Transverse colon (tissue), 4 donors: Measurements from ENCODE around the gene CHID1.

ENCODE experiments used
- EP300 ChIP-seq: sonication (generic); formaldehyde crosslinking; IDR thresholded peaks from one replicate; pipeline ENCODE4 v1.6.1; 2017; ENCODE audit warnings: antibody characterized with exemption, low read depth
- POLR2A ChIP-seq: fragments of 450-650 bp; IDR thresholded peaks from one replicate; pipeline ENCODE4 v1.6.1; 2016; ENCODE audit warnings: antibody characterized with exemption, mild to moderate bottlenecking, moderate library complexity
- POLR2AphosphoS5 ChIP-seq, 3 donors: sonication (generic); formaldehyde crosslinking; IDR thresholded peaks; one replicate each; pipeline ENCODE4 v1.6.1; 2016; ENCODE audit warnings: antibody characterized with exemption in 3 of 3
- TF ChIP-seq, protein P1 (sequence below), 5 experiments: fragments of 200-600 bp in 3 of 5; fragments of 450-650 bp in 2 of 5; sonication (generic) in 3 of 5; IDR thresholded peaks; 1 replicate in 2 of 5; 2 replicates in 3 of 5; pipeline ENCODE4 v1.5.1; 2016 to 2017; ENCODE audit warnings: antibody characterized with exemption in 5 of 5, inconsistent platforms in 3 of 5, mild to moderate bottlenecking in 2 of 5, moderate library complexity in 1 of 5

DNA sequence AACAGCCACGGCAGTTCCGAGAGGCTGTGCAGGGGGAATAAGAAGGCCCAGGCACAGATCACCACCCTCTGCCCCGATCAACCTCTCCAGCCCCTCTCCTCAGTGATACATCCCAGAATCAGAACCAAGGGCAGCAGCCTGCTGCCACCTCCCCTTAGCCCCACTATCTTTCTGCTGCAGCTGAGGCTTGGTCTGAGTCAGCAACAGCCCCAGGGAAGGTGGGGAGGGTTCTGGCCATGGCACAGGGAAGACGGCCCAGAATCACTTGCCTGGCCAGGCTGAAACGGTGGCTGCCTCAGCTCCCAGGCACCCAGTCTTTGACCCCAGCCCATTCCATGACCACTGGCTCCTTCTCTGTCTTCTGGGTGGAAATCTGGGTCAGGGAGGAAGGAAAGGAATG, 2.3 kb downstream of the CHID1 start:
- TF ChIP-seq POLR2A (no peak), EP300 (no peak), POLR2AphosphoS5 (IDR thresholded peaks at IDR 0.05) (no peak)
- TF ChIP-seq, protein P1, sequence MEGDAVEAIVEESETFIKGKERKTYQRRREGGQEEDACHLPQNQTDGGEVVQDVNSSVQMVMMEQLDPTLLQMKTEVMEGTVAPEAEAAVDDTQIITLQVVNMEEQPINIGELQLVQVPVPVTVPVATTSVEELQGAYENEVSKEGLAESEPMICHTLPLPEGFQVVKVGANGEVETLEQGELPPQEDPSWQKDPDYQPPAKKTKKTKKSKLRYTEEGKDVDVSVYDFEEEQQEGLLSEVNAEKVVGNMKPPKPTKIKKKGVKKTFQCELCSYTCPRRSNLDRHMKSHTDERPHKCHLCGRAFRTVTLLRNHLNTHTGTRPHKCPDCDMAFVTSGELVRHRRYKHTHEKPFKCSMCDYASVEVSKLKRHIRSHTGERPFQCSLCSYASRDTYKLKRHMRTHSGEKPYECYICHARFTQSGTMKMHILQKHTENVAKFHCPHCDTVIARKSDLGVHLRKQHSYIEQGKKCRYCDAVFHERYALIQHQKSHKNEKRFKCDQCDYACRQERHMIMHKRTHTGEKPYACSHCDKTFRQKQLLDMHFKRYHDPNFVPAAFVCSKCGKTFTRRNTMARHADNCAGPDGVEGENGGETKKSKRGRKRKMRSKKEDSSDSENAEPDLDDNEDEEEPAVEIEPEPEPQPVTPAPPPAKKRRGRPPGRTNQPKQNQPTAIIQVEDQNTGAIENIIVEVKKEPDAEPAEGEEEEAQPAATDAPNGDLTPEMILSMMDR (IDR thresholded peaks at IDR 0.05): no peak
